D341Med (cell line): ENCODE results near the gene OST4.
"Not testable (repeated sequence)": the region's sequence is repeated elsewhere in the genome, so short reads cannot be mapped to it uniquely, and the experiment has no call there.

Source experiments
- DNase-seq: peaks from one replicate; pipeline ENCODE4 v3.0.0; 2012; ENCODE audit warnings: low spot score

OST4 gene

GRCh38 chr2:27078267-27079194, 7.1 kb upstream of the OST4 start, which contains the start of gene EMILIN1:
Gene EMILIN1, plus strand, starts transcription at chr2:27078615. Its CDS starts 451 bp downstream, at chr2:27079066.
- no peak for DNase-seq

DNA sequence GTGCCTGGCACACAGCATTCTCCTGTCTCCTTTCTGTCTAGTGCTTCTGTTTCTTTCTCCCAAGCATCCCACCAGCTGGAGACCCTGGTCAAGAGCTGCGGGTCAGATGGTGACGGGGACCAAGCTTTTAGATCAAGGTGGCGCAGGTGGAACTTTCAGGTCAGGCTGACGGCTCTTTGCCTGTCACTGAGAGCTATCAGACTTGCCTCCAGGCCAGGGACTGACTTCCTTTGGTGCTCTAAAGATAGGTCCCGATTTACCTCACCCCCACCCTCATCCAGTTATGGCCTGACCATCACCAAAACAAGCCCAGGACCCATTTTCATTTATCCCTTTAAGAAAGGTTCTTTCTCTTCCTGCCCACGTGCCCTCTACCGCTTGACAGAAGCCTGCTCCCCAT, 5.8 kb upstream of the OST4 start:
- DNase-seq = no peak

DNA sequence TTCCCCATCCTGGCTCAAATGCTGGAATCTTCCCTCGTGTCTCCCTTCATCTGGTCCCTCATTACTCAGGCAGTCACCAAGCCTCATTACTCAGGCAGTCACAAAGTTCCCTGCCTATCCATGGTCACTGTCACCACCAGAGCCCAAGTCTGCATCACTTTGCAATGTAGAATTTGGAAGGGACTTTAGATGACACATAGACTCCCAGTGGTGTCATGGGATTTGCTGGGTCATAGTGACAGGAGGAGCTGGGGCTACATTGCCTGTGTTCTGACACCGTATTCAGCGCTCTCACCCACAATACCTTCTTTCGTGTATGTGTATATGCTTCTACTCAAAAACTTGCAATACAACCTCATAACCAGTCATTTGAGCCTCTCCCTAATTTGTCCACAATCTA, 4.9 kb upstream of the OST4 start:
- no peak for DNase-seq

DNA sequence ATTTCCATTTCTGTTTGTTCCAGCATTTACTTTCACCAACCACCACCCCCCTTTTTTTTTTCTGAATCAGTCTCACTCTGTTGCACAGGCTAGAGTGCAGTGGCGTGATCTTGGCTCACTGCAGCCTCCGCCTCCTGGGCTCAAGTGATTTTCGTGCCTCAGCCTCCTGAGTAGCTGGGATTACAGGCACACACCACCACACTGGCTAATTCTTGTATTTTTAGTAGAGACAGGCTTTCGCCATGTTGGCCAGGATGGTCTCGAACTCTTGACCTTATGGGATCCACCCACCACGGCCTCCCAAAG, 4.1 kb upstream of the OST4 start:
- DNase-seq = not testable (repeated sequence)

DNA sequence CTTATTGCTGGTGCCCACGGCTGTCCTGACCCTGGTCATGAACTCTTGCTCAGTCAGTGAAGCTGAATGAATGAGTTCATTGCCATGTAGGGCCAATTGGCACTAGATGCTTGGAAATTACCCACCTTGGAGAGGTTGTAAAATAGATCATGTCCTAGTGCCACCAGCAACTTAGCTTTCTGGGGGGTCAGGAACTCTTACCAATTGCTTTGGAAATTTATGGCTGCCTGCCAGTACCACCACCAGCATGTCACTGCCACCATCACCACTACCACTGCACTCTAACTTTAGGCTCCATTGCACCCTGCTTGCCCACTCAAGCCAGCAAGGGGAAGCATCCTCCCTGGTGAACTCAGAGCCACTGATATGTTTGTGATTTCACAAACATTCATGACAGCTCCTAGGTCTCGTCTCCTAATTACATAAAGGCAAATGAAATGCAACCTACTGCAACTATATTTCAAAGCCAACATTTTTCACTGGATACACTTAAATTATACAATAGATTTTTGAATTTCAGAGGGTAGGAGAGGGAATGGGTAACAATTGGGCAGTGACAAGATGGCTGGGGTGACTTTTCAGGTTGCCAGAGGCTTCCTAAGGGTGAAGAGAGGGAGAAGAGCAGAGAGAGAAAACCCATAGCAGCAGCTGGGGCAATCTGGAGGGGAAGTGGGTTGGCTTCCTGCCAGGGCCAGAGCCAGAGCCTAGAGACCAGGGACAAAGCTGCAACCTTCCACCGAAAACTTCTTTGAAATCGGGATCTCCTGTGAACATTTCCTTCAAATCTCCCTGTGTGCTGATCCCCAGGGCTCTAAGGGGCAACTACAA, 3.5 kb upstream of the OST4 start:
- no peak for DNase-seq

DNA sequence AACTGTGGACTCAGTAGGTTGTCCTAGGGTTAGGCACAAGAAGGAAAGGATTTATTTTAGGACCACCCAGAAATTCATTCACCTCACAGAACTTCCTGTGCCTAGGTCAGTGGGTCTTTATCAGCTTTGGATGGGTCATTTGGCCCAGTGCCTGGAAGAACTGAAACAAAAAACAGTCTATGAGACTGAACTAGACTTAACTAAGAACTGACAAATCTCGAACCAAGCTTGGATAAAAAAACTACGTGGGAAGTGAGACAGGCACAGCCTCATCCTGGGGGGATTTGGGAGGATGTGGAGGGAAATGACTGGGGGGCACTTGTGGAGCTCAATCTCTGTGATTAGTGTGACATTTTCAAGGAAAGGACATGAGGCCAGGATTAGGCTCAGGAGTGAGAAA, 2.3 kb upstream of the OST4 start:
- DNase-seq = no peak

- DNase-seq = no peak
Measured at GRCh38 chr2:27072920-27073319, 1.5 kb upstream of the OST4 start.

GRCh38 chr2:27071990-27072830, 756 bp upstream of the OST4 start:
- DNase-seq = no peak

DNA sequence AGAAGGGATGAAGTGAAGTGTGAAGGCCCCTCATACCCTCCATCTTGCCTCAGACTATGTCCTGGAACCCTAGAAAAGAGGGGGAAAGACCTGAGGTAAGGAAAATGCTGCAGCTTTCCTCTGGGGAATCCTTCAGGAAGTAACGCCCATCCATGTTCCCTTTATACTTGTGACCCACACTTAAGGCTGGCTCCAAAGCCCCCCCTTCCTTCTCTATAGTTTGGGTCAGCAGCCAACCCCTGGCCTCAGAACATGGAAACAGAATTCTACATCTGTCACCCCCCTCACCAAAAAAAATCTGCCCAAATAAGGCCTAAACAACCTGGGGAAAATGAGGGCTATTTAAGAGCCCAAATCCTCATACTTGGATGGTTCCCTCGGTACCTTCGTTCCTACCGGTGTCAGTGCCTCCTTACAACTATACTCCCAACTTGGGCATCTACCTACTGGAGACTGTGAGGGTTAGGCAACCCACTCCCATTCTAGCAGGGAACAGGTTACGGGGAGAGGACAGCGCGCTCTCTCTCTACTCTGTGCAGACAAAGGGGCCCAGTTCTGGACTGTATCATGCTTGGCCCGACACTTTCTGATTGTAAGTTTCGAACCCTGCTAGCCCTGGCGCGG, 689 bp downstream of the OST4 start:
- no peak for DNase-seq

DNA sequence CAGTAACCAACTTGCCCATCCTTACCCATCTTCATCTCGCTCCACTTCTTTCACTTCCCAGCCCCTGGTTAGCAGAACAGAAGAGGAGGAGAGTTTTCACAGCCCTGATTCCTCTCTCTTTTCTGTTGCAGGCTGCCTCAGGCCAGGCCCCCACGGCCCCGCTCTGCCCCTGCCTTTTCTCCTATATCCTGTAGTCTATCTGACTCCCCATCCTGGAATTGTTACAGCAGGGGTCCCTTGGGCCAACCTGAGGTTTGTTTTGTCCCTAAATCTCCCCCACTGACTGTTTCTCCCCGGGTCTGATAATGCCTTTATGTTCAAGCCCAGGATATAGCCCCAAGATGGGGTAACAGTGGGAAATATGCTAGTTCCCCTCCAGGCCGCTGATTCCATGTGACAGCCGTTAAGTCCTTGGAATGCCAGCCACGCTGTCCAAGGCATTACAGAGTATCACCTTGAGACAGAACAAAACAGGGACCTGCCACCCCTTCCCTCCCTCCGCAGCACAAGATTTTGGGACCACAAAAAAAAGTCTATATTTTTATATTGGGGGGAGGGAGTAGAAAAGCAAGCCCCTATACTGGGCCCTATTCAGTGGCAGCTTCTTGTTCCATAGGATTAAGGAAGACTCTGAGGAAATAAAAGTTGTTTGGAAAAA, 1.4 kb downstream of the OST4 start:
- DNase-seq = no peak

DNA sequence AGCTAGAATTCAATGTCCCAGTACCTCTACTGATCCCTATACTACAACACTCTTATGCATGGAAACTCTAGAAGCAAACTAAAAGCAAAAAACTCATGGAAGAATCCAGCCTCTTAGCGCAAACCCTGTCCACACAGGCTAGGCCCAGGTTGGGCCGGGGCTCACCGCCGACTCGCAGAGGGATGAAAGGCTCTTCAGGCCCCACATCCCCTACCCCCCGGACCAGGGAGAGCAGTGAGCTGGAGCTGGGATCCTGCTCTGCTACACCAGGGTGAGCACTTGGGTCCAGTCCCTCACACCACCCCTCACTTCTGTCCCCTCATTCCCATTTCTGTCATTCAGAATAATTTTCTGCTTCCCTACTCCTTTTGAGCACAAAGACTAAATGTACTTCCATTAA, 2.0 kb downstream of the OST4 start:
- no peak for DNase-seq

- no peak for DNase-seq
Measured at GRCh38 chr2:27067385-27067784, 4.1 kb downstream of the OST4 start.

DNA sequence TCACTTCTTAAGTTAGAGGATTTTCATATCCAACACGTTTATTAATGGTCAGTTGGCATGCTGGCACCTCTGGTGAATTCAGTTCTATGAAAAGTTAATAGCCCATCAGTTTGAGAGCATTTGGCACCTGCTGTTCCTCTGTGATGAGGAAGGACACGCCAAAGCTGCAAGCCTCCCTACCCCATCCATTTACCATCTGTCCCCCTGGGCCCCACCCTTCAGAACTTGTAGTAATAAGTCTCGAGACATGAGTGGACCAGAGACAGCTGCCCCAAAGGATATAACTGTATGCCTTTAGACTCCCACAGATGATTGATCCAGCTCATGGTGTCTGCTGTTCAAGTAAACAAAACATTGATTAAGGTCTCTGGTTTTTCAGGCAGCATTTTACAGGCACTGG, 6.3 kb downstream of the OST4 start:
- no peak for DNase-seq

- DNase-seq = no peak
Measured at GRCh38 chr2:27060323-27060722, 11.1 kb downstream of the OST4 start.

DNA sequence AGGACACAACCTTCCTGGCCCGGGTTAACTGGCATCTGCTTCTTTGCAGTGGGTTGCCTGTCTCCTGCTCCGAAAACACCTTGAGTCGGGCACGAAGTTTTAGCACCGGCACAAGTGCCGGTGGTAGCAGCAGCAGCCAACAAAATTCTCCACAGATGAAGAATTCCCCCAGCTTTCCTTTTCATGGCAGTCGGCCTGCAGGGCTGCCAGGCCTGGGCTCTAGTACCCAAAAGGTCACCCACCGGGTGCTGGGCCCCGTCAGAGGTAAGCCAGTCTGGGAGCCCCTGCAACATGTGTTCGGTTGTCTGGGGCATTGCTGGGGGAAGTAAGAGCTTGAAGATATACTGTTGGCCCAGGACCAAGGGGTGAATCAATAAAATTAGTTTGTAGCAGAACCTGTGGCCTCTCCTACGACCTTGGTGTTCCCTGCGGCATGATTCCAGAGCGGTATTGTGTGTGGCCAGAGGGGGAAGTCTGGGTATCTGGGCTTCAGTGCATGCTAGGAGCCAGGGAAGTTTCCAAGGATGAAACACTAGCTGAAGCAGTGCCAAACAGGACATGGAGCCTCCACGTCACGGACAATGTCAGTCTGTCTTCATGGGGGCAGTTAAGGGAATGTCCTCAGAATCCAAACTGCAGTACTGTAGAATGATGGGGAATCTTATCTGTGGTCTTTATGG, 12.2 kb downstream of the OST4 start:
- no peak for DNase-seq

DNA sequence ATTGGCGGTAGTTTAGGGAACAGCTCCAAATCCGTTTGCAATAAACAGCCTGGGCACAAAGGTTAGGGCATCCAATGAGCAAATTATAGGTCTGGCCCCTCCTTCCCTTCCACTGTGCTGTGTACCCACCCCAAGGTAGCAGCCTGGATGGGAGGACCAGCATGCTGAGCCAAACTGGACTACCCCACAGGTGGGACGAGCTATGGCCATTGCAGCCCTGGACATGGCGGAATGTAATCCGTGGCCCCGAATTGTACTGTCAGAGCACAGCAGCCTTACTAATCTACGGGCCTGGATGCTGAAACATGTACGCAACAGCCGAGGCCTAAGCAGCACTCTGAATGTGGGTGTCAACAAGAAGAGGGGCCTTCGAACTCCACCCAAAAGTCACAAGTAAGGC, 13.2 kb downstream of the OST4 start:
- no peak for DNase-seq

DNA sequence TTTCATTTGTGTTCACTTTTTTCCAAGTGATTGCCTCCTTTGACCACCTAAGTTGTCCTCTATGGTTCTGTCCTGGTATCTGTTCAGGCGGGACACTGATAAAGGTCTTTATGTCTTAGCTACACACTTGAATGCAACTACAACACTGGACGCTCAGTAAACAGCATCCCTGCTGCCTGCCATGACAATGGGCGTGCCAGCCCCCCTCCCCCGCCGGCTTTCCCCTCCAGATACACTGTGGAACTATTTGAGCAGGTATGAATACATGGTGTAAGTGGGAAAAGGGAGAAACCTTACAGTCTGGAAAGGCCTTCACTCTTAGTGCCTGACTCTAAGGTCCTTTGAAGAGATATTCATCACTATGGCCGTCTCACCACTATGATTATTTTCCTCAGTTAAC, 14.3 kb downstream of the OST4 start:
- no peak for DNase-seq

- DNase-seq = no peak
Measured at GRCh38 chr2:27054721-27055120, 16.7 kb downstream of the OST4 start.

DNA sequence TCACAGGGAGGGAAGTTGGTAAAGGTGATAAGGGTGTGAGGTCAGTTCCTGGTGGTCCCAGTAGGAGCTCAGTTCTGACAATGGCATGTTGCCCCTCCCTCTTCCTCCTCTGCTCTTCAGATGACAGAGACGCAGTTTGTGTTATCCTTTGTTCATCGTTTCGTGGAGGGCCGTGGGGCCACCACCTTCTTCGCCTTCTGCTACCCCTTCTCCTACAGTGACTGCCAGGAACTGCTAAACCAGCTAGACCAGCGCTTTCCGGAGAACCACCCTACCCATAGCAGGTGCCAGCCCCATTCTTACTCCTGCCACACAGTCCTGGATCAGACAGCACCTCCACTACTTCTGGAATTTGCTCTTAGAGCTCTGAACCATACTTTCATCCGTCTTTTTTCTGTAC, 17.7 kb downstream of the OST4 start:
- DNase-seq = no peak

- DNase-seq = no peak
Measured at GRCh38 chr2:27053321-27053720, 18.1 kb downstream of the OST4 start.
